SK-N-SH (cell line): ENCODE data around the gene CFI.

Experiments
- EP300 ChIP-seq, 2 experiments: IDR thresholded peaks; 2 replicates each; pipeline versions ENCODE4 v1.4.0 to v1.6.1; 2012; ENCODE audit warnings: borderline replicate concordance in 1 of 2, low read depth in 1 of 2, low read length in 1 of 2
- POLR2AphosphoS5 ChIP-seq: IDR thresholded peaks from 2 replicates; pipeline ENCODE4 v1.6.1; 2012; ENCODE audit warnings: low read depth, low read length
- RCOR1 ChIP-seq: fragments of 150-350 bp; IDR thresholded peaks from 2 replicates; pipeline ENCODE4 v1.6.1; 2017; ENCODE audit warnings: antibody characterized with exemption, low read length
- SMC3 ChIP-seq: IDR thresholded peaks from 2 replicates; pipeline ENCODE4 v1.6.1; 2012; ENCODE audit warnings: low read depth, low read length, improper control_type of control experiment
- TF ChIP-seq, protein P1 (sequence below): fragments of 200-600 bp; sonication (generic); IDR thresholded peaks from 2 replicates; pipeline ENCODE4 v1.6.1; 2017; ENCODE audit warnings: antibody characterized with exemption, mild to moderate bottlenecking, moderate library complexity

DNA sequence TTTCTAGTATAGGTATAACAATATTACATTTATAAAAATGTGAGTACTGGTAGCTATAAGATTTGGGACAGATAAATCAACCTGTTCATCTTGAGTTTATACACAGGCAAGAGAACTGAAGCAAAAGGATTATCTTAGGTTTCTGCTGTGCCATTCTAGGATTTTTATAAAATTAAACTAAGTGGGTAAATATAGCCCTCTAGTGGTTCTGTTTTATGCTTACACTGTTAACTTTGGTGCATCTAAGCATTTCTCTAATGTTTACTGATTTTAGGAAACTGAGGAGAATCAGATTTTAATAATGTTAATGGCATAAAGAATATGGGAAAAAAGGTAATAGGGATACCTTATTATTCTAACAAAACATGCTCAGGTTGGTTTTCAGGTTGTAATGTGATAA, 24.9 kb upstream of the CFI start:
- TF ChIP-seq, protein P1, sequence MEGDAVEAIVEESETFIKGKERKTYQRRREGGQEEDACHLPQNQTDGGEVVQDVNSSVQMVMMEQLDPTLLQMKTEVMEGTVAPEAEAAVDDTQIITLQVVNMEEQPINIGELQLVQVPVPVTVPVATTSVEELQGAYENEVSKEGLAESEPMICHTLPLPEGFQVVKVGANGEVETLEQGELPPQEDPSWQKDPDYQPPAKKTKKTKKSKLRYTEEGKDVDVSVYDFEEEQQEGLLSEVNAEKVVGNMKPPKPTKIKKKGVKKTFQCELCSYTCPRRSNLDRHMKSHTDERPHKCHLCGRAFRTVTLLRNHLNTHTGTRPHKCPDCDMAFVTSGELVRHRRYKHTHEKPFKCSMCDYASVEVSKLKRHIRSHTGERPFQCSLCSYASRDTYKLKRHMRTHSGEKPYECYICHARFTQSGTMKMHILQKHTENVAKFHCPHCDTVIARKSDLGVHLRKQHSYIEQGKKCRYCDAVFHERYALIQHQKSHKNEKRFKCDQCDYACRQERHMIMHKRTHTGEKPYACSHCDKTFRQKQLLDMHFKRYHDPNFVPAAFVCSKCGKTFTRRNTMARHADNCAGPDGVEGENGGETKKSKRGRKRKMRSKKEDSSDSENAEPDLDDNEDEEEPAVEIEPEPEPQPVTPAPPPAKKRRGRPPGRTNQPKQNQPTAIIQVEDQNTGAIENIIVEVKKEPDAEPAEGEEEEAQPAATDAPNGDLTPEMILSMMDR = peak; percentile 76
- TF ChIP-seq EP300 (IDR thresholded peaks at IDR 0.05; ENCODE audit: borderline replicate concordance in 1 of 2, low read depth in 1 of 2, low read length in 1 of 2) (no peak), RCOR1 (no peak), SMC3 (peak; percentile 28), POLR2AphosphoS5 (no peak)
